HCEC 1CT (cell line): Measurements from ENCODE around the gene EIF4EBP2.

Source experiments
- DNase-seq: peaks from one replicate; pipeline ENCODE4 v3.0.0-alpha.2; 2017

Gene EIF4EBP2

GRCh38 chr10:70379581-70380176 is 24.3 kb upstream of the EIF4EBP2 start:
- DNase-seq: no peak

- DNase-seq: no peak
Observed at GRCh38 chr10:70380350-70381135, 23.4 kb upstream of the EIF4EBP2 start.

GRCh38 chr10:70381471-70382421 is 22.2 kb upstream of the EIF4EBP2 start:
- DNase-seq: no peak

- DNase-seq: no peak
Observed at GRCh38 chr10:70391654-70392053, 12.3 kb upstream of the EIF4EBP2 start.

- no peak for DNase-seq
Observed at GRCh38 chr10:70396140-70396539, 7.8 kb upstream of the EIF4EBP2 start.

GRCh38 chr10:70399177-70399576 is 4.8 kb upstream of the EIF4EBP2 start:
- DNase-seq: no peak

GRCh38 chr10:70403483-70404035 is 386 bp upstream of the EIF4EBP2 start:
- DNase-seq: no peak

GRCh38 chr10:70404787-70405036 is 767 bp downstream of the EIF4EBP2 start:
- DNase-seq: peak; percentile 10

GRCh38 chr10:70405037-70405824 is 1.3 kb downstream of the EIF4EBP2 start:
- peak; percentile 97 for DNase-seq

- DNase-seq: no peak
Observed at GRCh38 chr10:70409772-70410171, 5.8 kb downstream of the EIF4EBP2 start.

- no peak for DNase-seq
Observed at GRCh38 chr10:70410608-70411007, 6.7 kb downstream of the EIF4EBP2 start.

GRCh38 chr10:70412356-70412755 is 8.4 kb downstream of the EIF4EBP2 start:
- DNase-seq: no peak

- peak; percentile 23 for DNase-seq
Observed at GRCh38 chr10:70417568-70417967, 13.6 kb downstream of the EIF4EBP2 start.

GRCh38 chr10:70418229-70418628 is 14.3 kb downstream of the EIF4EBP2 start:
- DNase-seq: peak; percentile 93

GRCh38 chr10:70418713-70419112 is 14.8 kb downstream of the EIF4EBP2 start:
- no peak for DNase-seq

- DNase-seq: no peak
Observed at GRCh38 chr10:70424320-70424719, 20.4 kb downstream of the EIF4EBP2 start.

- DNase-seq: no peak
Observed at GRCh38 chr10:70425096-70425495, 21.2 kb downstream of the EIF4EBP2 start.

- no peak for DNase-seq
Observed at GRCh38 chr10:70426823-70427222, 22.9 kb downstream of the EIF4EBP2 start.

GRCh38 chr10:70430493-70431445 is 26.8 kb downstream of the EIF4EBP2 start:
- DNase-seq: peak; percentile 55

- no peak for DNase-seq
Observed at GRCh38 chr10:70432101-70432500, 28.2 kb downstream of the EIF4EBP2 start.

- no peak for DNase-seq
Observed at GRCh38 chr10:70432561-70433263, 28.8 kb downstream of the EIF4EBP2 start.
